ENCODE data around the gene C19orf85.

Gene C19orf85

DNA sequence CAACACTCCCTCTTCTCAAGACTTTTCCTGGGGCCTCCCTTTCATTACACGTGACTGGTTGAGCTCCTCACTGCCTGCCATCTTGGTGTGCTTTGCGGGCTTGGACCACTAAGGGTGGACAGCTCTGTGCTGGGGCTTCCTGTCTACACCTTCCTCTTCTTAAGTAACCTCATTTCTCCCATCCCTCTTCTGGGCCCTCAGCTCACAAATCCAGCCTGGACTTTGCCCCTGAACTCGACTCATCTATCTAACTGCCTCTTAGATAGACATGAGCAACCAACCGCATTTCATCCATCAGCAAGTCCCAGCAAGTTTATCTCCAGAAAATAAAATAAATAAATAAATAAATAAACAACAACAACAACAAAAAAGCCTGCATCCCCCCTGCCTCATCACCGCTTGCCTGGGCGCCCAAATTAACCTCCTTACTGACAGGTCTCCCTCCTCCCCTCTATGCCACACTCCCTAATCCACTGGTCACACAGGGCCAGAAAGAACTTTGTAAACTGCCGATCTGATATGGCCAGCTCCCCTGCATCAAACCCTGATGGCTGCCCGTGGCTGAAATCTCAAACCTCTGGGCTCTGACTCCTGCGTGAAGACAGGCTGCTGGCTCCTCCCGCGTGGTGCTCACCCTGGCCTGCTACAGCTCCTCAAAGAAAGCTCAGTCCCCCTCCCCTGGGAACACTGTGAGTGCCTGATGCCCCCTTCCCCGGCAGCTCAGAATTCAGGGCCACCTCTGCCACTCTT lies 10.9 kb downstream of the C19orf85 start:
- no peaks in the 10 kb centered on the region for H3K36me3 ChIP-seq (ENCODE audit: control insufficient read depth in 2 of 2, insufficient read depth in 1 of 2, low read length in 2 of 2)

DNA sequence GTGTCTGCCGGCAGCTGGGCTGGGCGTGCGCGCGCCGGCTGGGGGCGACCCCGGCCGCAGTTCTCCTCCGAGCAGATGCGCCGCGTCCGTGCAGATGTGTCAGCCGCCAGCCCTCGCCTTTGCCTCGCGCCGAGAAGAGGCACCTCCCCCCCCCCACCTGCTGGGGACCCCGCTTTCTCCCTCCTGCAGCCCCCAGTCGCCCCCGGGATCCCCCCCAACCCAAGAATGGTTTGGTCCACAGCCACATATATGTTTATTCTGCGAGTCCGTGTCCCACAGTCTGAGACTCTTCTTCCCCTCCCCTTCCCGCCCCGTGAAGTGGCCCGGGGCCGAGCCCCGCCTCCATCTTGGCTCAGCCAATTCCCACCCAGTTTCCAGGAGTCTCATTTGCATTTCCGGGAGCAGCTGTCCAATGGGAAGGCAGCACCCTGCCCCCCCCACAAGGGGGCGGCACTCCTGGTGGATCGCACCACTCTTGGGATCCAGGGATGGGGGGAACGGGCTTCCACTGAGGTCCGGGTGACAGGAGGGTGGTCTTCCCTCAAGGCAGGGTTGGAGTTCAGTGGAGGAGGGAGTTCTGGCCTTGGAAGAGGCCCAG lies 11.7 kb downstream of the C19orf85 start:
- Histone ChIP-seq H3K27ac (ENCODE audit: extremely low read depth, low read depth, low read length) (no peak overlapping the region), H3K4me1 (ENCODE audit: control insufficient read depth, insufficient read depth, low read length) (no peaks in the 10 kb centered on the region), H3K9me3 (ENCODE audit: control insufficient read depth, insufficient read depth, low read depth, low read length) (no peaks in the 10 kb centered on the region), H3K4me3 (ENCODE audit: low read depth, low read length) (no peak overlapping the region), H3K36me3 (ENCODE audit: control insufficient read depth in 2 of 2, insufficient read depth in 1 of 2, low read length in 2 of 2) (no peaks in the 10 kb centered on the region)
- ChIA-PET CTCF (interaction anchor here (0.5 to 3.2 kb wide), 15 partner anchors 8 to 365 kb away, joined by 3 to 19 read pairs (median 4); no protein-coding TSS in a partner anchor), POLR2A (interaction anchor here (0.6 to 1.4 kb wide), 4 partner anchors 9 to 193 kb away, joined by 3 to 6 read pairs (median 4); partner anchors contain the start of genes ISOC2, UBE2S and ZNF628)
- TF ChIP-seq PATZ1 (tag by site-specific recombination; IDR thresholded peaks at IDR 0.05) (peak; percentile 56), ZNF354C (tag by site-specific recombination; IDR thresholded peaks at IDR 0.05; ENCODE audit: borderline replicate concordance, low read depth) (no peak), ZBTB17 (tag by site-specific recombination; IDR thresholded peaks at IDR 0.05) (no peak), SP3 (tag by site-specific recombination; IDR thresholded peaks at IDR 0.05) (peak; percentile 23; the same call in 1 of the 2 replicates), ZNF692 (tag by site-specific recombination; IDR thresholded peaks at IDR 0.05) (no peak), PRDM10 (tag by site-specific recombination; IDR thresholded peaks at IDR 0.05) (peak; percentile 86)

More for the DNA sequence above, 10.9 kb downstream of the C19orf85 start:
- CTCF ChIA-PET, result interaction anchor here (0.5 to 3.2 kb wide), 14 partner anchors 9 to 366 kb away, joined by 3 to 19 read pairs (median 4); no protein-coding TSS in a partner anchor
- POLR2A ChIA-PET, result interaction anchor here (0.6 to 1.4 kb wide), 5 partner anchors 8 to 46 kb away, joined by 3 to 6 read pairs (median 4); partner anchors contain the start of genes ISOC2, SHISA7, UBE2S and ZNF628
- Histone ChIP-seq H3K4me3 (ENCODE audit: low read depth, low read length) (no peak overlapping the region), H3K27ac (ENCODE audit: extremely low read depth, low read depth, low read length) (no peak overlapping the region), H3K4me1 (ENCODE audit: control insufficient read depth, insufficient read depth, low read length) (no peaks in the 10 kb centered on the region), H3K9me3 (ENCODE audit: control insufficient read depth, insufficient read depth, low read depth, low read length) (no peaks in the 10 kb centered on the region)
- TF ChIP-seq ZBTB48 (tag by site-specific recombination; IDR thresholded peaks at IDR 0.05) (no peak), ZNF624 (tag by site-specific recombination; IDR thresholded peaks at IDR 0.05) (no peak), ZBTB17 (tag by site-specific recombination; IDR thresholded peaks at IDR 0.05) (peak; percentile 64), REST (tag by site-specific recombination; IDR thresholded peaks at IDR 0.05) (0 out of 2 replicates have a peak, but pooled peaks have one; percentile 7), ZNF362 (tag by site-specific recombination; IDR thresholded peaks at IDR 0.05) (no peak), ZNF664 (tag by site-specific recombination; IDR thresholded peaks at IDR 0.05) (0 out of 2 replicates have a peak, but pooled peaks have one; percentile 11)
